ENCODE results near the gene GAS2L1. TPM values are rescaled to one million over a fixed set of nuclear protein-coding genes. Genes with fewer than 3 reads are reported as not detected.

GAS2L1 gene
- total RNA-seq, 2 donors from 2014 or later = 15.8 to 19.2 TPM

GRCh38 chr22:29328055-29328454 lies 21.6 kb downstream of the GAS2L1 start:
- no peak overlapping the region for H3K4me3 ChIP-seq
- no peaks in the 10 kb centered on the region for H3K4me1 ChIP-seq
- DNase-seq (no peak), ATAC-seq (no peak)
- WGBS, 2 donors = 88% methylated on average over 5 of the region's 5 CpGs; no CpG with 5 or more reads in 1 of the 2 donors
- peaks cover 6 to 28% of the 10 kb centered on the region in 2 donors for H3K36me3 ChIP-seq (replicated peaks in 1 of 2; ENCODE audit: insufficient read depth in 1 of 2, low read depth in 2 of 2)
- H3K9me3 ChIP-seq = no peaks in the 10 kb centered on the region
- TF ChIP-seq CTCF (IDR thresholded peaks at IDR 0.05) = no peak
- no peak for TF ChIP-seq POLR2A (IDR thresholded peaks at IDR 0.05)
- intact Hi-C loops (cut with DNase I) = no loop called here
- no peak overlapping the region for H3K27ac ChIP-seq
- H3K27me3 ChIP-seq = no peaks in the 10 kb centered on the region

- no peaks in the 10 kb centered on the region for H3K4me1 ChIP-seq
- no peak for TF ChIP-seq POLR2A (IDR thresholded peaks at IDR 0.05)
- TF ChIP-seq CTCF (IDR thresholded peaks at IDR 0.05) = no peak
- no peak for DNase-seq
- H3K4me3 ChIP-seq = no peak overlapping the region
- no peaks in the 10 kb centered on the region for H3K27me3 ChIP-seq
- H3K9me3 ChIP-seq = no peaks in the 10 kb centered on the region
- intact Hi-C loops (cut with DNase I) = no loop called here
- H3K36me3 ChIP-seq (replicated peaks in 1 of 2; ENCODE audit: insufficient read depth in 1 of 2, low read depth in 2 of 2) = peaks cover 6 to 33% of the 10 kb centered on the region in 2 donors
- no peak overlapping the region for H3K27ac ChIP-seq
- no peak for ATAC-seq
- 88 to 96% methylated on average over 20 to 34 of the region's 34 CpGs for WGBS, 2 donors
These were observed 22.4 kb downstream of the GAS2L1 start for GRCh38 chr22:29328566-29329500.

- DNase-seq = no peak
- WGBS, 2 donors = 82 to 90% methylated on average over 11 of the region's 11 CpGs
- no peak for ATAC-seq
- Histone ChIP-seq H3K4me3 (no peak overlapping the region), H3K36me3 (replicated peaks in 1 of 2; ENCODE audit: insufficient read depth in 1 of 2, low read depth in 2 of 2) (peaks cover 6 to 35% of the 10 kb centered on the region in 2 donors), H3K27ac (no peak overlapping the region), H3K9me3 (no peaks in the 10 kb centered on the region), H3K27me3 (no peaks in the 10 kb centered on the region), H3K4me1 (no peaks in the 10 kb centered on the region)
- intact Hi-C loops (cut with DNase I) = no loop called here
- TF ChIP-seq POLR2A (IDR thresholded peaks at IDR 0.05) = no peak
- TF ChIP-seq CTCF (IDR thresholded peaks at IDR 0.05) = no peak
These were observed 23.1 kb downstream of the GAS2L1 start for GRCh38 chr22:29329581-29329980.

- intact Hi-C loops (cut with DNase I) = no loop called here
- H3K4me3 ChIP-seq = no peak overlapping the region
- no peaks in the 10 kb centered on the region for H3K27me3 ChIP-seq
- TF ChIP-seq POLR2A (IDR thresholded peaks at IDR 0.05) = no peak
- no peak for TF ChIP-seq CTCF (IDR thresholded peaks at IDR 0.05)
- no peak for ATAC-seq
- 93% methylated on average over 14 of the region's 19 CpGs; no CpG with 5 or more reads in 1 of the 2 donors for WGBS, 2 donors
- H3K9me3 ChIP-seq = no peaks in the 10 kb centered on the region
- DNase-seq = no peak
- peaks cover 6 to 35% of the 10 kb centered on the region in 2 donors for H3K36me3 ChIP-seq (replicated peaks in 1 of 2; ENCODE audit: insufficient read depth in 1 of 2, low read depth in 2 of 2)
- no peak overlapping the region for H3K27ac ChIP-seq
- no peaks in the 10 kb centered on the region for H3K4me1 ChIP-seq
These were observed 23.8 kb downstream of the GAS2L1 start for GRCh38 chr22:29330291-29330690.

All from body of pancreas (tissue), 4 donors.